Psoas muscle (tissue), 8 donors: ENCODE data around the gene ELOVL1. TPM values are rescaled to one million over a fixed set of nuclear protein-coding genes. Genes with fewer than 3 reads are reported as not detected.

Experiments used
- ATAC-seq, 4 donors: fragments of 200-7000 bp; cut with Tn5 transposase; one replicate each; pipeline ENCODE4 v1.9.1; 2020; ENCODE audit warnings: moderate library complexity in 3 of 4, mild to moderate bottlenecking in 2 of 4
- DNase-seq, 2 donors: peaks; one replicate each; pipeline ENCODE4 v3.0.0-alpha.2; 2020
- H3K27ac ChIP-seq: fragments of 200-600 bp; one replicate; pipeline ENCODE4 v1.8.0; 2022
- H3K27me3 ChIP-seq, 3 donors: fragments of 200-600 bp in 1 of 3; one replicate each; pipeline versions ENCODE4 v1.6.1 to v1.8.0; 2013 to 2022; ENCODE audit warnings: low read length in 2 of 3, mild to moderate bottlenecking in 2 of 3, moderate library complexity in 1 of 3; ENCODE audit not compliant: insufficient read depth in 3 of 3
- H3K36me3 ChIP-seq, 2 donors: fragments of 200-600 bp in 1 of 2; one replicate each; pipeline versions ENCODE4 v1.6.1 to v1.8.0; 2013 to 2022; ENCODE audit warnings: low read depth in 1 of 2, mild to moderate bottlenecking in 1 of 2, moderate library complexity in 1 of 2; ENCODE audit not compliant: insufficient read depth in 1 of 2
- H3K4me1 ChIP-seq: fragments of 200-600 bp; one replicate; pipeline ENCODE4 v1.8.0; 2022
- H3K4me3 ChIP-seq: fragments of 200-600 bp; one replicate; pipeline ENCODE4 v1.8.0; 2022; ENCODE audit warnings: mild to moderate bottlenecking
- H3K9me3 ChIP-seq: fragments of 200-600 bp; one replicate; pipeline ENCODE4 v1.8.0; 2022
- WGBS, 3 donors: extraction: QIAGEN DNeasy Blood & Tissue Kit; methylation state at CpG; one replicate each; pipeline versions ENCODE4 v1.1.6 to v1.1.7; 2013; 5-methylcytosine and 5-hydroxymethylcytosine counted together
- intact Hi-C, 2 donors: fragments of 100-400 bp; cut with DNase I; formaldehyde crosslinking; loops; one replicate each; pipeline versions ENCODE4 v1.11.0 to v1.14.2; 2022
- polyA plus RNA-seq, 3 donors: library from polyadenylated mRNA; stranded (reverse); fragments of 200-250 nt; gene quantifications; one replicate each; pipeline ENCODE4 v1.2.3, GENCODE V29; 2013
- total RNA-seq, 4 donors: library from RNA; stranded (reverse); fragmentation: NEBNext Ultra II Directional in 2 of 4; extraction: Animal tissue kit (Norgen Biotek cat#: 25700) in 2 of 4; gene quantifications; one replicate each; pipeline versions ENCODE4 v1.2.1 to v1.2.4, GENCODE V29; 2021 to 2023
- TF ChIP-seq, protein P1 (sequence below): fragments of 200-600 bp; IDR thresholded peaks from one replicate; pipeline ENCODE4 v1.8.0; 2022; ENCODE audit warnings: antibody characterized with exemption
- donor health status: healthy with polysubstance abuse.
- donor health status: DM: no; HTN: no; CAD: no; lungs with moderate emphysema.
- donor health status: Bipolar disorder and iron deficiency.
- donor health status: healthy.
- donor health status: DM: yes; HTN: yes; CAD: no.
- donor health status: DM: no; HTN: no; CAD: no.
- donor health status: DM: no; HTN: no; CAD: no.
- donor health status: DM: yes; HTN: yes; CAD: no.

ELOVL1 gene
- total and polyA plus RNA-seq, 7 donors = 15.9 to 68.1 (median 19.2) TPM

DNA sequence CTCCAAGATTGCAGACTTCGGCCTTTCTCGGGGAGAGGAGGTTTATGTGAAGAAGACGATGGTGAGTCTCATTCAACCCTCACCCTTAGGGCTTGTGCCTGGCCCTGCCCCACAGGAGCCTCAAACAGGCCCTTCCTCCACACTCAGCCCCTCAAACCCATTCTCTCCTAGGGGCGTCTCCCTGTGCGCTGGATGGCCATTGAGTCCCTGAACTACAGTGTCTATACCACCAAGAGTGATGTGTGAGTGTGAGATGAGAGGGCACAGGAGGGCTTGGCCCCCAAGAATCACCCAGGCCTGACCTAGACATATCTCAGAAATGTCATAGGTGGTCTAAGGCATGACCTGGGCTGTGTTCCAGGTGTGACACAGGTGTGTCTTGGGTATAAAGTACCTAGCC is 48.5 kb downstream of the ELOVL1 start:
- 91 to 92% (median 92%) methylated on average over 5 of the region's 5 CpGs for WGBS, 3 donors
- Histone ChIP-seq H3K4me1 (no peaks in the 10 kb centered on the region), H3K36me3 (no peaks in the 10 kb centered on the region), H3K9me3 (no peaks in the 10 kb centered on the region), H3K4me3 (no peak overlapping the region), H3K27ac (no peak overlapping the region), H3K27me3 (no peaks in the 10 kb centered on the region)
- TF ChIP-seq, protein P1, sequence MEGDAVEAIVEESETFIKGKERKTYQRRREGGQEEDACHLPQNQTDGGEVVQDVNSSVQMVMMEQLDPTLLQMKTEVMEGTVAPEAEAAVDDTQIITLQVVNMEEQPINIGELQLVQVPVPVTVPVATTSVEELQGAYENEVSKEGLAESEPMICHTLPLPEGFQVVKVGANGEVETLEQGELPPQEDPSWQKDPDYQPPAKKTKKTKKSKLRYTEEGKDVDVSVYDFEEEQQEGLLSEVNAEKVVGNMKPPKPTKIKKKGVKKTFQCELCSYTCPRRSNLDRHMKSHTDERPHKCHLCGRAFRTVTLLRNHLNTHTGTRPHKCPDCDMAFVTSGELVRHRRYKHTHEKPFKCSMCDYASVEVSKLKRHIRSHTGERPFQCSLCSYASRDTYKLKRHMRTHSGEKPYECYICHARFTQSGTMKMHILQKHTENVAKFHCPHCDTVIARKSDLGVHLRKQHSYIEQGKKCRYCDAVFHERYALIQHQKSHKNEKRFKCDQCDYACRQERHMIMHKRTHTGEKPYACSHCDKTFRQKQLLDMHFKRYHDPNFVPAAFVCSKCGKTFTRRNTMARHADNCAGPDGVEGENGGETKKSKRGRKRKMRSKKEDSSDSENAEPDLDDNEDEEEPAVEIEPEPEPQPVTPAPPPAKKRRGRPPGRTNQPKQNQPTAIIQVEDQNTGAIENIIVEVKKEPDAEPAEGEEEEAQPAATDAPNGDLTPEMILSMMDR = no peak
- no peak for DNase-seq
- no peak for ATAC-seq
- intact Hi-C loops = loop anchor here in 1 of 2 donors (10.0 kb wide), 1 partner anchor 1174 kb away; no protein-coding TSS in a partner anchor

DNA sequence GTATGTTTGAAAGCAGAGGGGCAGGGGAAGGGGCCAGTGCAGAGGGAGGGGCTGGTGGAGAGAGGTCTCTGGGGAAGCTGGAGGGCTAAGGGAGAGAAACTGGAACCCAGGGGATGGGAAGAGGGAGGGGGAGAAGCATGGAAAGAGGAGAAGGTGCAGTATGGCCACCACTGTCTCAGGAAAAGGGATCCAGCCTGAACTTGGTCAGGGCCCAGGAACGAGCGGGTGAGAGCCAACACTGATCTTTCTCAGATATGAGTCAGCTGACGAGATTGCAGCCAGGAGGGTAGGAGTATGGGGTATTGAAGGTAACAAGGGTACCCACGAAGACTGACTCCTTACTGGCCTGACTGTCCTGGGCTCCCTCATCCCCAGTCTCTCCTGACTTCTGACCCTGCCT is 49.0 kb downstream of the ELOVL1 start:
- 69 to 80% (median 79%) methylated on average over 4 of the region's 4 CpGs for WGBS, 3 donors
- no peak for DNase-seq
- Histone ChIP-seq H3K4me3 (no peak overlapping the region), H3K27me3 (no peaks in the 10 kb centered on the region), H3K36me3 (no peaks in the 10 kb centered on the region), H3K4me1 (no peaks in the 10 kb centered on the region), H3K27ac (no peak overlapping the region), H3K9me3 (no peaks in the 10 kb centered on the region)
- TF ChIP-seq, protein P1 = no peak
- intact Hi-C loops = loop anchor here in 1 of 2 donors (10.0 kb wide), 1 partner anchor 1174 kb away; no protein-coding TSS in a partner anchor
- ATAC-seq = no peak

DNA sequence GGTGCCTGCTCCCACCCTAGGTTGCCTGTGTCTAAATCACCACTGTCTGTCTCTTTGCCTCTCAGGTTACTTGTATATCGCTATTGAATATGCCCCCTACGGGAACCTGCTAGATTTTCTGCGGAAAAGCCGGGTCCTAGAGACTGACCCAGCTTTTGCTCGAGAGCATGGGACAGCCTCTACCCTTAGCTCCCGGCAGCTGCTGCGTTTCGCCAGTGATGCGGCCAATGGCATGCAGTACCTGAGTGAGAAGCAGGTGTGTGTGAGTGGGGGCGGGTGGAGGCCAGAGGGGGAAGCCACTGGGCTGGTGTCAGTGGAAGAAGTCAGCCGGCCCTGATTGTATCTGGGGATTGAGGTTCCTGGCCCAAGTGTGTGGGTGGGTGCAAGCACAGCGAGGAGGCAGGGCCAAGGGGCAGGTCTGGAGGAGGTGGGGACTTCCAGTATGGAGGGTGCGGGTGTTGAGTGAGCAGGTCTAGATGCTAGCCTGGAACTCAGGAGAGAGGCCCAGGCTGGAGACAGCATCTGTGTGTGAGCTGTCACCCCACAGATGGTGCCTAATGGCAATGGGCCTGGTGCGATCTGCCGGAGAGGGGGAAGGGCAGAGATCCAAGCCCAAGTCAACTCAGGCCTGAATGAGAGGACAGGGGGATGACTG is 49.9 kb downstream of the ELOVL1 start:
- H3K27me3 ChIP-seq = no peaks in the 10 kb centered on the region
- ATAC-seq = no peak
- 77 to 86% (median 79%) methylated on average over 15 of the region's 15 CpGs for WGBS, 3 donors
- H3K36me3 ChIP-seq = no peaks in the 10 kb centered on the region
- no peak overlapping the region for H3K4me3 ChIP-seq
- no peaks in the 10 kb centered on the region for H3K9me3 ChIP-seq
- TF ChIP-seq, protein P1 = no peak
- DNase-seq = no peak
- H3K27ac ChIP-seq = no peak overlapping the region
- intact Hi-C loops = loop anchor here in 1 of 2 donors (10.0 kb wide), 1 partner anchor 1173 kb away; no protein-coding TSS in a partner anchor
- no peaks in the 10 kb centered on the region for H3K4me1 ChIP-seq

DNA sequence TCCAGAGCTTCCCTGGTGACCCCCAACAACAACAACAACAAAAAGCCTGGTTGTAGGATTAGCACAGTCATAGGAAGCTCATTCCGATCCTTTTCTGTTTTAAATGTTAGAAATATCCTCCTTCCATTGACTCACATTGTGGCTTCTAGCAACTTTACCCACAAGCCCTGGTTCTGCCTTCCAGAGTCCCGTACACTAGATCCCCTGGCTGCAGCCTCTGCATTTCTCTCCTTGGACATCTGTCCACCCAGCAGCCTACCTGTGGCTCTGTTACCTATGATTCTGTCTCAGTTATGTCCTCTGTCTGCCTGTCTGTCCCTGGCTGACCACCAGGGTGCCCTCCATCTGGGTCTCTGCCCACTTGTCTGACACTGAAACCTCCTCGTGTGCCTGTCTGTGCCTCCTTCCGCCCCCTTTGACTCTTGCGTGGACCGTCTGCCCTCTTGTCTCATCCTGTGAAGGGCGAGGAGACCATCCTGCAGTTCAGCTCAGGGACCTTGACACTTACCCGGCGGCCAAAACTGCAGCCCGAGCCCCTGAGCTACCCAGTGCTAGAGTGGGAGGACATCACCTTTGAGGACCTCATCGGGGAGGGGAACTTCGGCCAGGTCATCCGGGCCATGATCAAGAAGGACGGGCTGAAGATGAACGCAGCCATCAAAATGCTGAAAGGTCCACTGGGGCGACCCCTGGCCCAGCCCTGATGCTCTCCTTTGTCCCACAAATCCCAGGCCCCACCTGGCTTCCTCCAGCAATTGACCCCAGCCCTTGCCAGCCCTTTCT is 50.9 kb downstream of the ELOVL1 start:
- Histone ChIP-seq H3K27ac (no peak overlapping the region), H3K9me3 (no peaks in the 10 kb centered on the region), H3K4me3 (no peak overlapping the region), H3K36me3 (no peaks in the 10 kb centered on the region), H3K4me1 (no peaks in the 10 kb centered on the region), H3K27me3 (no peaks in the 10 kb centered on the region)
- ATAC-seq (no peak), DNase-seq (no peak)
- intact Hi-C loops = loop anchor here in 1 of 2 donors (10.0 kb wide), 1 partner anchor 1172 kb away; no protein-coding TSS in a partner anchor
- TF ChIP-seq, protein P1 = no peak
- WGBS, 3 donors = 85 to 88% (median 88%) methylated on average over 16 of the region's 16 CpGs
